C4-2B (cell line): Measurements from ENCODE around the gene STX18.

Experiments used
- H3K27ac ChIP-seq: fragments of 450-650 bp; 2 replicates; pipeline ENCODE4 v1.5.1; 2017
- ZFX ChIP-seq: fragments of 450-650 bp; IDR thresholded peaks from 2 replicates; pipeline ENCODE4 v1.6.1; 2017
- TF ChIP-seq, protein P1 (sequence below): fragments of 450-650 bp; conservative IDR thresholded peaks from 2 replicates; pipeline ENCODE4 v1.5.1; 2017; ENCODE audit warnings: mild to moderate bottlenecking

The STX18 gene

GRCh38 chr4:4533461-4534169 is 8.2 kb downstream of the STX18 start:
- TF ChIP-seq ZFX: no peak
- TF ChIP-seq, protein P1, sequence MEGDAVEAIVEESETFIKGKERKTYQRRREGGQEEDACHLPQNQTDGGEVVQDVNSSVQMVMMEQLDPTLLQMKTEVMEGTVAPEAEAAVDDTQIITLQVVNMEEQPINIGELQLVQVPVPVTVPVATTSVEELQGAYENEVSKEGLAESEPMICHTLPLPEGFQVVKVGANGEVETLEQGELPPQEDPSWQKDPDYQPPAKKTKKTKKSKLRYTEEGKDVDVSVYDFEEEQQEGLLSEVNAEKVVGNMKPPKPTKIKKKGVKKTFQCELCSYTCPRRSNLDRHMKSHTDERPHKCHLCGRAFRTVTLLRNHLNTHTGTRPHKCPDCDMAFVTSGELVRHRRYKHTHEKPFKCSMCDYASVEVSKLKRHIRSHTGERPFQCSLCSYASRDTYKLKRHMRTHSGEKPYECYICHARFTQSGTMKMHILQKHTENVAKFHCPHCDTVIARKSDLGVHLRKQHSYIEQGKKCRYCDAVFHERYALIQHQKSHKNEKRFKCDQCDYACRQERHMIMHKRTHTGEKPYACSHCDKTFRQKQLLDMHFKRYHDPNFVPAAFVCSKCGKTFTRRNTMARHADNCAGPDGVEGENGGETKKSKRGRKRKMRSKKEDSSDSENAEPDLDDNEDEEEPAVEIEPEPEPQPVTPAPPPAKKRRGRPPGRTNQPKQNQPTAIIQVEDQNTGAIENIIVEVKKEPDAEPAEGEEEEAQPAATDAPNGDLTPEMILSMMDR: 0 out of 2 replicates have a peak, but pooled peaks have one; percentile 1
- no peak overlapping the region for H3K27ac ChIP-seq

DNA sequence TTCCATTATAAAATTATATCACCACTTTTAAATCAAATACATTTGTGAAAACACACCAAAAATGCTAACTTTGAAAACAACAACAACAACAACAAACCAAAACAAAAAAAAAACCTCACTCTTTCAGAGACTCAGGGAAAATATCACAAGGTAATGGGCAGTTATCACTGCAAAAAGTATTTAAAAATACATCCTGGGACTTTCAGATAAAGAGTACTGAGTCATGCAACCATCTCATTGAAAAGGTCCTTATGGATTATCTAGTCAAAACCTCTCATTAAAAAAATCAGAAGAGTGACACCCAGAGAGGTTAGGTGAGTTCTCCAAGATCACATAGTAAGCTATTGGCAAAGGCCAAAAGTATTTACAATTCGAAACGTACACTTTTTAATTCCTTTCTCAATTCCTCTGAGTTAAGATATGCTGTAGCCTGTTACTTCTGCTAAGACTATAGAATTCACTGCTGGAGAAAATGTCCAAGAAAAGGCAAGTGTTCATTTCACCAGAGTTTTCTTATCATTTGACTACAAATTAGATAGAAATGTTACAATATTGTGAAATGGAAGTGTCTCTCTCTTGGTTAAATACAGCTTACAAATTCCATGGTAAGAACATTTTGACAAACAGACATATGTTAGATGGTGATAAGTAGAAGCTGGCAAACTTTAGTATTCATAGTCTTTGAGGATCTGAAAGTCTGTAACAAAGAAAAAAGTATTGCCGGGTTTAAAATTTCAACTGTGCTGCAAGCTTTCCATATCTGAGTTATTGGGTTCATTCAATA is 9.3 kb downstream of the STX18 start:
- TF ChIP-seq ZFX: no peak
- TF ChIP-seq, protein P1: no peak
- H3K27ac ChIP-seq: no peak overlapping the region

- no peak for TF ChIP-seq ZFX
- TF ChIP-seq, protein P1: no peak
Observed at GRCh38 chr4:4529392-4529791, 12.5 kb downstream of the STX18 start.

DNA sequence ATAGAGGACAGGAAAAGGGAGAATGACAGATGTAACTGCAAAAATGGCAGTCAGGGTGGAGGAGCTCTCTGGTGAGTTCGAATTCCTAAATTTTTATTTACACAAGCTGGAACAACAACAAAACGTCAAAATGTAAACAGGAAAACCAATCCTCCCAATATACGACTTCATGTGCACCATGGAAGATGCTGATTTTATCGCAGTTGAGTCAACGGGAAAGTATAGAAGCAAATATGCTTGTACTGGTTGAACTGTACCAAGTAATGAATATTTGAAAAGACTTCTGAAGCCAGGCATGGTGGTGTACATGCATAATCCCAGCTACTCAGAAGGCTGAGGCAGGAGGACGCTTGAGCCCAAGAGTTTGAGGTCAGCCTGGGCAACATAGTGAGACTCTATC is 15.4 kb downstream of the STX18 start:
- TF ChIP-seq ZFX: no peak
- TF ChIP-seq, protein P1: no peak

More at GRCh38 chr4:4529392-4529791, 12.5 kb downstream of the STX18 start:
- no peak overlapping the region for H3K27ac ChIP-seq

DNA sequence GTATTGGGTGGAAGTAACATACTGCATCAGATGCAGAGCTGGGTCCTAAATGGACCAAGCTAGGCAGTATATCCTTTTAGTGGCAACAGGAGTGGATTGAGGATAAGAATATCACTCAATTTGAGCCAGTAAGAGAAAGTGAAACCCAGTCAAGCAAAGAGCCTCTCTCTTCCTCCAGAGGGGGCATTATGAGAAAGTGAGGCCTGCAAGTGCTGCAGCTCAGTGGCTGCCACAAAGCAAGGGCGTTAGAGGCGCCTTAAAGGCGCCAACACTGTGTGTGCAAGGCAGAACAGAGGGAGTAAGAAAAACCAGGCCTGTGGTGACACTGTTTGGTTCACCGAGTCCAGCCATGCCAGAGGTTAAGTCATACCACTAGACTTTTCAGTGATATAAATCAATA is 17.5 kb downstream of the STX18 start:
- no peak overlapping the region for H3K27ac ChIP-seq
- no peak for TF ChIP-seq ZFX
- TF ChIP-seq, protein P1: no peak

More for the DNA sequence above, 15.4 kb downstream of the STX18 start:
- H3K27ac ChIP-seq: peak overlapping the region; percentile 71; the same call in 1 of the 2 replicates

DNA sequence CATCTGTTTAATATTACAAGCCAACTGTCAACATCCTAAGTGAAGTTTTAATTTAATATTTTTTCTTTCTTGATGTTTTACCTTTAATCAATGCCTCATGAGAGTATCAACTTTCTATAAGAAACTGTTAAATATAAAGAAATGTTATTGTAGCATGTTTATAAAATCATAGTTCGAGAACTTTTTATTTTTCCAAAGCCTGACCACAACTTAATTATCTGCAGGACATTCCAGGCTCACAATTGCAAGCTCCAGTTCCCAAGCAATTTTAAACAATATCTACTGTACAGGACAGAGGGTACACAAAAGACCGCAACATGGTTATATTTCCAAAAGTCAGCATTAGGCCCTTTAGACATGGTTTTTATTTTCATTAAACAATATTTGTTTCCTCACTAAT is 20.1 kb downstream of the STX18 start:
- H3K27ac ChIP-seq: no peak overlapping the region
- TF ChIP-seq ZFX: no peak
- TF ChIP-seq, protein P1: no peak

DNA sequence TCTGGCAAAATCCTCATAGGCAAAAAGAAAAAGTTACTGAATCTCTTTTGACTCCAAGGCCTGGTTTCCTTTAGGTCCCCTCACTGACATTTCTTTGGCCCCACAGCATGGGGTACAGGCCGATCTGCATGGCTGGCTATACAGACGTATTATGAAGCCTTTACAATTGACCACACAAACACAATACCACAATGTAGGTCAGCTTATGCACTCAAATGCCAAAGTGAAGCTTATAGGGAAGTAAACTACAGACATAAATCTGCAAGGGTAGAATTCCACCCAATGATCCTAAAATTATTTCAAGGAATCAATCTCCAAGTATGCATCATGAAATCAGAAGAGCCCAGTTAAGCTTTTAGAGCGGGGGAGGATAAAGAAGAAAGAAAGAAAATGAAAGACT is 20.7 kb downstream of the STX18 start:
- TF ChIP-seq, protein P1: no peak
- TF ChIP-seq ZFX: no peak
- no peak overlapping the region for H3K27ac ChIP-seq
